OCI-LY1 (cell line): ENCODE data around the gene MNT.

Experiments used
- CTCF ChIP-seq: fragments of 200-600 bp; sonication (generic), shearing (Covaris generic); IDR thresholded peaks from 2 replicates; pipeline ENCODE4 v1.5.1; 2017; ENCODE audit warnings: mild to moderate bottlenecking, antibody characterized with exemption, low read length, moderate library complexity, mixed read lengths
- EZH2 ChIP-seq: fragments of 200-600 bp; sonication (generic), shearing (Covaris generic); IDR thresholded peaks from 2 replicates; pipeline ENCODE4 v1.8.0; 2017; ENCODE audit warnings: borderline replicate concordance, mixed run types, mild to moderate bottlenecking, antibody characterized with exemption, low read length, moderate library complexity, mixed read lengths

- no peak for TF ChIP-seq CTCF
- TF ChIP-seq EZH2 = no peak
Measured at GRCh38 chr17:2401426-2402221, 764 bp upstream of the MNT start.
